ENCODE measurements around the gene MLPH. TPM values are rescaled to one million over a fixed set of nuclear protein-coding genes. Genes with fewer than 3 reads are reported as not detected.

The MLPH gene
- total RNA-seq, 1 donor from 2014 or later: 34.6 TPM

- no peaks in the 10 kb centered on the region for H3K36me3 ChIP-seq
- no peaks in the 10 kb centered on the region for H3K27me3 ChIP-seq
- no peak overlapping the region for H3K4me3 ChIP-seq
- intact Hi-C loops (cut with DNase I): loop anchor here (10.0 kb wide), 1 partner anchor 447 kb away; no protein-coding TSS in a partner anchor
- TF ChIP-seq POLR2A (IDR thresholded peaks at IDR 0.05) (no peak), CTCF (IDR thresholded peaks at IDR 0.05) (no peak), POLR2AphosphoS5 (IDR thresholded peaks at IDR 0.05; ENCODE audit: insufficient read depth in 1 of 2, low read depth in 1 of 2) (no peak)
- no peaks in the 10 kb centered on the region for H3K9me3 ChIP-seq
- H3K27ac ChIP-seq: peak overlapping the region; percentile 47
- DNase-seq (ENCODE audit: extremely low spot score in 2 of 2): no peak
- H3K4me1 ChIP-seq: peaks cover 22% of the 10 kb centered on the region
These were observed 84.5 kb downstream of the MLPH start for GRCh38 chr2:237571551-237571950.

- peak overlapping the region; percentile 47 for H3K27ac ChIP-seq
- no peak overlapping the region for H3K4me3 ChIP-seq
- H3K9me3 ChIP-seq: no peaks in the 10 kb centered on the region
- intact Hi-C loops (cut with DNase I): loop anchor here (2.0 to 10.0 kb wide), 2 partner anchors 59 to 447 kb away; no protein-coding TSS in a partner anchor
- peaks cover 22% of the 10 kb centered on the region for H3K4me1 ChIP-seq
- no peaks in the 10 kb centered on the region for H3K36me3 ChIP-seq
- TF ChIP-seq CTCF (IDR thresholded peaks at IDR 0.05) (peak; percentile 99 to 100 (median 99)), POLR2A (IDR thresholded peaks at IDR 0.05) (no peak), POLR2AphosphoS5 (IDR thresholded peaks at IDR 0.05; ENCODE audit: insufficient read depth in 1 of 2, low read depth in 1 of 2) (peak in 1 of 2 donors; percentile 69)
- DNase-seq (ENCODE audit: extremely low spot score in 2 of 2): no peak
- H3K27me3 ChIP-seq: no peaks in the 10 kb centered on the region
These were observed 85.1 kb downstream of the MLPH start for GRCh38 chr2:237572021-237572741.

GRCh38 chr2:237572742-237573101 is 85.7 kb downstream of the MLPH start:
- TF ChIP-seq POLR2AphosphoS5 (IDR thresholded peaks at IDR 0.05; ENCODE audit: insufficient read depth in 1 of 2, low read depth in 1 of 2) (no peak), CTCF (IDR thresholded peaks at IDR 0.05) (no peak), POLR2A (IDR thresholded peaks at IDR 0.05) (no peak)
- intact Hi-C loops (cut with DNase I): loop anchor here (2.0 to 10.0 kb wide), 2 partner anchors 60 to 448 kb away; no protein-coding TSS in a partner anchor
- Histone ChIP-seq H3K4me1 (peaks cover 22% of the 10 kb centered on the region), H3K27me3 (no peaks in the 10 kb centered on the region), H3K36me3 (no peaks in the 10 kb centered on the region), H3K4me3 (no peak overlapping the region), H3K27ac (peak overlapping the region; percentile 47), H3K9me3 (no peaks in the 10 kb centered on the region)
- DNase-seq (ENCODE audit: extremely low spot score in 2 of 2): no peak

- DNase-seq (ENCODE audit: extremely low spot score in 2 of 2): no peak
- H3K27ac ChIP-seq: no peak overlapping the region
- intact Hi-C loops (cut with DNase I): loop anchor here (2.0 to 10.0 kb wide), 2 partner anchors 61 to 449 kb away; no protein-coding TSS in a partner anchor
These were observed 86.8 kb downstream of the MLPH start for GRCh38 chr2:237573721-237574415.

More at GRCh38 chr2:237573721-237574415, 86.8 kb downstream of the MLPH start:
- Histone ChIP-seq H3K4me1 (peaks cover 22% of the 10 kb centered on the region), H3K27me3 (no peaks in the 10 kb centered on the region), H3K36me3 (no peaks in the 10 kb centered on the region), H3K4me3 (no peak overlapping the region), H3K9me3 (no peaks in the 10 kb centered on the region)
- TF ChIP-seq POLR2AphosphoS5 (IDR thresholded peaks at IDR 0.05; ENCODE audit: insufficient read depth in 1 of 2, low read depth in 1 of 2) (no peak), POLR2A (IDR thresholded peaks at IDR 0.05) (no peak), CTCF (IDR thresholded peaks at IDR 0.05) (no peak)
